Stomach (tissue), 4 donors: Measurements from ENCODE around the gene CHCHD3.

Source experiments
- CTCF ChIP-seq, 7 experiments: fragments of 450-650 bp in 4 of 7; fragments of 200-600 bp in 3 of 7; sonication (generic) in 3 of 7; IDR thresholded peaks; one replicate each; pipeline ENCODE4 v1.5.1; 2016 to 2019; ENCODE audit warnings: antibody characterized with exemption in 7 of 7, control low read depth in 2 of 7, mild to moderate bottlenecking in 1 of 7
- EP300 ChIP-seq: sonication (generic); formaldehyde crosslinking; IDR thresholded peaks from one replicate; pipeline ENCODE4 v1.6.1; 2017; ENCODE audit warnings: antibody characterized with exemption
- POLR2A ChIP-seq, 4 donors: fragments of 450-650 bp; IDR thresholded peaks; one replicate each; pipeline ENCODE4 v1.6.1; 2016; ENCODE audit warnings: antibody characterized with exemption in 4 of 4, control low read depth in 2 of 4, mild to moderate bottlenecking in 1 of 4, moderate library complexity in 1 of 4

GRCh38 chr7:133112335-133112734 is 30.4 kb upstream of the CHCHD3 start:
- TF ChIP-seq CTCF (IDR thresholded peaks at IDR 0.05) = no peak
- TF ChIP-seq POLR2A (IDR thresholded peaks at IDR 0.05) = no peak
- TF ChIP-seq EP300 = no peak
